Liver (tissue), 9 donors: ENCODE data around the gene LENG9. TPM values are rescaled to one million over a fixed set of nuclear protein-coding genes. Genes with fewer than 3 reads are reported as not detected.

Experiments
- DNase-seq: peaks from one replicate; pipeline ENCODE4 v3.0.0-alpha.2; 2017; ENCODE audit warnings: low spot score
- H3K27ac ChIP-seq, 2 donors: one replicate each; pipeline ENCODE4 v1.7.0; 2013; ENCODE audit warnings: inconsistent platforms in 2 of 2, low read length in 2 of 2, control low read depth in 1 of 2, low read depth in 1 of 2, mild to moderate bottlenecking in 1 of 2
- H3K27me3 ChIP-seq, 4 donors: one replicate each; pipeline versions ENCODE4 v1.6.1 to v1.7.0; 2013; ENCODE audit warnings: low read length in 3 of 4, inconsistent platforms in 1 of 4, mild to moderate bottlenecking in 1 of 4, moderate library complexity in 1 of 4; ENCODE audit not compliant: control insufficient read depth in 4 of 4, insufficient read depth in 4 of 4
- H3K36me3 ChIP-seq, 4 donors: one replicate each; pipeline versions ENCODE4 v1.6.1 to v1.7.0; 2013; ENCODE audit warnings: low read length in 3 of 4, mild to moderate bottlenecking in 3 of 4, low read depth in 1 of 4, moderate library complexity in 1 of 4; ENCODE audit not compliant: control insufficient read depth in 4 of 4, insufficient read depth in 3 of 4
- H3K4me1 ChIP-seq, 4 donors: one replicate each; pipeline versions ENCODE4 v1.6.1 to v1.7.0; 2013; ENCODE audit warnings: low read length in 3 of 4, mild to moderate bottlenecking in 3 of 4, moderate library complexity in 1 of 4; ENCODE audit not compliant: control insufficient read depth in 4 of 4, insufficient read depth in 4 of 4
- H3K4me3 ChIP-seq, 3 donors: one replicate each; pipeline versions ENCODE4 v1.6.1 to v1.7.0; 2013; ENCODE audit warnings: low read length in 3 of 3, control low read depth in 1 of 3, low read depth in 1 of 3, mild to moderate bottlenecking in 1 of 3
- H3K9ac ChIP-seq, 2 donors: one replicate each; pipeline ENCODE4 v1.7.0; 2013; ENCODE audit warnings: low read length in 2 of 2, mild to moderate bottlenecking in 2 of 2, moderate library complexity in 2 of 2, control low read depth in 1 of 2, low read depth in 1 of 2
- H3K9me3 ChIP-seq, 4 donors: one replicate each; pipeline versions ENCODE4 v1.6.1 to v1.7.0; 2013; ENCODE audit warnings: low read length in 3 of 4; ENCODE audit not compliant: control insufficient read depth in 4 of 4
- EGR1 ChIP-seq, 2 donors: IDR thresholded peaks; 2 replicates each; pipeline ENCODE4 v1.6.1; 2016 to 2018; ENCODE audit warnings: antibody characterized with exemption in 2 of 2, low read depth in 2 of 2
- FOXA2 ChIP-seq: IDR thresholded peaks from 2 replicates; pipeline ENCODE4 v1.6.1; 2016; ENCODE audit warnings: antibody characterized with exemption
- GABPA ChIP-seq, 2 donors: IDR thresholded peaks in 1 of 2; conservative IDR thresholded peaks in 1 of 2; 2 replicates each; pipeline ENCODE4 v1.6.1; 2016; ENCODE audit warnings: antibody characterized with exemption in 2 of 2, mild to moderate bottlenecking in 1 of 2, moderate library complexity in 1 of 2
- HNF4A ChIP-seq, 2 donors: conservative IDR thresholded peaks; 2 replicates each; pipeline ENCODE4 v1.6.1; 2016; ENCODE audit warnings: antibody characterized with exemption in 2 of 2, mild to moderate bottlenecking in 2 of 2
- HNF4G ChIP-seq: IDR thresholded peaks from 2 replicates; pipeline ENCODE4 v1.6.1; 2016; ENCODE audit warnings: antibody characterized with exemption
- RAD21 ChIP-seq, 2 donors: IDR thresholded peaks; 2 replicates each; pipeline ENCODE4 v1.6.1; 2016; ENCODE audit warnings: antibody characterized with exemption in 2 of 2, mild to moderate bottlenecking in 2 of 2
- SP1 ChIP-seq: IDR thresholded peaks from 2 replicates; pipeline ENCODE4 v1.6.1; 2018; ENCODE audit warnings: antibody characterized with exemption, mild to moderate bottlenecking
- YY1 ChIP-seq: IDR thresholded peaks from 2 replicates; pipeline ENCODE4 v1.6.1; 2016; ENCODE audit warnings: antibody characterized with exemption, mild to moderate bottlenecking
- WGBS: extraction: QIAGEN DNeasy Blood & Tissue Kit; methylation state at CpG from one replicate; pipeline ENCODE4 v1.1.7; 2013; 5-methylcytosine and 5-hydroxymethylcytosine counted together
- polyA plus RNA-seq, 2 donors: library from polyadenylated mRNA; stranded (reverse) in 1 of 2; unstranded in 1 of 2; fragments of 200-250 nt in 1 of 2; fragments of >200 nt in 1 of 2; fragmentation: Nextera tagmentation in 1 of 2; extraction: Ambion mirVana in 1 of 2; gene quantifications; one replicate each; pipeline versions ENCODE4 v1.2.1 to v1.2.3, GENCODE V29; 2013 to 2015
- total RNA-seq, 2 donors: library from RNA; depleted of rRNA; stranded (reverse); fragments of >200 nt; gene quantifications; one replicate each; pipeline ENCODE4 v1.2.3, GENCODE V29; 2014
- TF ChIP-seq, protein P1 (sequence below): fragments of 150-350 bp; IDR thresholded peaks from 2 replicates; pipeline ENCODE4 v1.5.1; 2017; ENCODE audit warnings: improper control_type of control experiment, low read depth, low read length; ENCODE audit not compliant: missing input control
- TF ChIP-seq, protein P2 (sequence below): IDR thresholded peaks from 2 replicates; pipeline ENCODE4 v1.6.1; 2016; ENCODE audit warnings: antibody characterized with exemption, mild to moderate bottlenecking
- TF ChIP-seq, protein P3 (sequence below): IDR thresholded peaks from 2 replicates; pipeline ENCODE4 v1.6.1; 2016; ENCODE audit warnings: antibody characterized with exemption
- donor health status: healthy.
- donor health status: healthy.
- donor health status: healthy.
- donor health status: healthy.
- donor health status: healthy.

Gene LENG9
- total and polyA plus RNA-seq, 4 donors: 0.19 to 6.9 (median 2.0) TPM

DNA sequence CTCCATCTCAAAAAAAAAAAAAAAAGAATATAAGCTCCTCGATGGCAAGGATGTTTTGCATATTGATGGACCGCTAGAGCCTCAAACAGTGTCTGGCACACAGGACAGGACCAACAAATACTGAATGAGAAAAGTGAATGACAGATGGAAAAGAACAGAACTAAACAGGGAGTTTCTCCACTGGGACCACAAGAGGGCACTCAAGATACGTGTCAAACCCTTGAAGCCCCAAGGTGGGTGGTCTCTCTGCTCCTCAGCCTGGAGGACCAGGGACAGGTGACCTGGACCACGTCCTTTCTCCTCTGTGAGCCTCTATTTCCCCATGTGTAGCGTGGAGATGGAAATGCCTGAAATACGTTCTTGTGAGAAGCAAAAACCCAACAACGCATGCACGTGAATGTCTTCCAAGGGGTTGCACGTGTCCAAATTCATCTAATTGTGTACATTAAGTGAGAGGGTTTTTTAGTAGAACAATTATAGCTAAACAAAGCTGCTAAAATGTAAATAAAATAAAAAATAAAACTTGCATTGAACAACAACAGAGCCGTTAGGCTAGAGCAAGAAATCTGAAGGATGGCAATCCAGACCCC lies 15.2 kb upstream of the LENG9 start:
- no peaks in the 10 kb centered on the region for H3K36me3 ChIP-seq
- no peaks in the 10 kb centered on the region for H3K4me1 ChIP-seq
- WGBS: 19% methylated on average over 10 of the region's 10 CpGs
- H3K27ac ChIP-seq: no peak overlapping the region
- no peak overlapping the region for H3K9ac ChIP-seq
- no peaks in the 10 kb centered on the region for H3K27me3 ChIP-seq
- TF ChIP-seq GABPA (IDR thresholded peaks at IDR 0.05 in 1 of 2, conservative IDR thresholded peaks at IDR 0.05 in 1 of 2) (no peak), RAD21 (IDR thresholded peaks at IDR 0.05) (peak; percentile 40 to 78)
- TF ChIP-seq, protein P1, sequence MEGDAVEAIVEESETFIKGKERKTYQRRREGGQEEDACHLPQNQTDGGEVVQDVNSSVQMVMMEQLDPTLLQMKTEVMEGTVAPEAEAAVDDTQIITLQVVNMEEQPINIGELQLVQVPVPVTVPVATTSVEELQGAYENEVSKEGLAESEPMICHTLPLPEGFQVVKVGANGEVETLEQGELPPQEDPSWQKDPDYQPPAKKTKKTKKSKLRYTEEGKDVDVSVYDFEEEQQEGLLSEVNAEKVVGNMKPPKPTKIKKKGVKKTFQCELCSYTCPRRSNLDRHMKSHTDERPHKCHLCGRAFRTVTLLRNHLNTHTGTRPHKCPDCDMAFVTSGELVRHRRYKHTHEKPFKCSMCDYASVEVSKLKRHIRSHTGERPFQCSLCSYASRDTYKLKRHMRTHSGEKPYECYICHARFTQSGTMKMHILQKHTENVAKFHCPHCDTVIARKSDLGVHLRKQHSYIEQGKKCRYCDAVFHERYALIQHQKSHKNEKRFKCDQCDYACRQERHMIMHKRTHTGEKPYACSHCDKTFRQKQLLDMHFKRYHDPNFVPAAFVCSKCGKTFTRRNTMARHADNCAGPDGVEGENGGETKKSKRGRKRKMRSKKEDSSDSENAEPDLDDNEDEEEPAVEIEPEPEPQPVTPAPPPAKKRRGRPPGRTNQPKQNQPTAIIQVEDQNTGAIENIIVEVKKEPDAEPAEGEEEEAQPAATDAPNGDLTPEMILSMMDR: peak; percentile 38
- no peak for DNase-seq
- H3K4me3 ChIP-seq: no peak overlapping the region
- H3K9me3 ChIP-seq: no peaks in the 10 kb centered on the region

DNA sequence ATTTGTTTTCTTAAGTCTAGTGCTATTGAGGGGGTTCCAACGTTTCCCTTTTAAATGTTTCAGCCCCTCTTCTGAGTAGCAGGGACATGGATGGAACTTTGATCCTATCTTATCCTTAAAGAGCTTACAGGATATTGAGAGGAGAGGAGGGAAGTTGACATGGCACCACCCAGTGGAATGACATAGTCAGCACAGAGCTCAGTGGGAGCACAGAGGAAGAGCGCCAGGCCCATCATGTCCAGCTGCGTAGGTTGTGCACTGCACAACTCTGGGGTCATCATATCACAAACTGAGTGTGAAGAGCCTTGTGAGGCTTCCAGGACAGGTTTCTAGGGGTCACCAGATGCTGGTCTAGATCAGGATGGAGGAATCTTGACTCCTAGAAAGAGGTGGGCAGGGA lies 14.1 kb upstream of the LENG9 start:
- 57% methylated on average over 3 of the region's 3 CpGs for WGBS
- Histone ChIP-seq H3K4me3 (no peak overlapping the region), H3K27me3 (no peaks in the 10 kb centered on the region), H3K4me1 (no peaks in the 10 kb centered on the region), H3K36me3 (no peaks in the 10 kb centered on the region), H3K27ac (no peak overlapping the region), H3K9me3 (no peaks in the 10 kb centered on the region), H3K9ac (no peak overlapping the region)
- no peak for TF ChIP-seq GABPA (IDR thresholded peaks at IDR 0.05 in 1 of 2, conservative IDR thresholded peaks at IDR 0.05 in 1 of 2)
- TF ChIP-seq HNF4G: no peak
- TF ChIP-seq, protein P2, sequence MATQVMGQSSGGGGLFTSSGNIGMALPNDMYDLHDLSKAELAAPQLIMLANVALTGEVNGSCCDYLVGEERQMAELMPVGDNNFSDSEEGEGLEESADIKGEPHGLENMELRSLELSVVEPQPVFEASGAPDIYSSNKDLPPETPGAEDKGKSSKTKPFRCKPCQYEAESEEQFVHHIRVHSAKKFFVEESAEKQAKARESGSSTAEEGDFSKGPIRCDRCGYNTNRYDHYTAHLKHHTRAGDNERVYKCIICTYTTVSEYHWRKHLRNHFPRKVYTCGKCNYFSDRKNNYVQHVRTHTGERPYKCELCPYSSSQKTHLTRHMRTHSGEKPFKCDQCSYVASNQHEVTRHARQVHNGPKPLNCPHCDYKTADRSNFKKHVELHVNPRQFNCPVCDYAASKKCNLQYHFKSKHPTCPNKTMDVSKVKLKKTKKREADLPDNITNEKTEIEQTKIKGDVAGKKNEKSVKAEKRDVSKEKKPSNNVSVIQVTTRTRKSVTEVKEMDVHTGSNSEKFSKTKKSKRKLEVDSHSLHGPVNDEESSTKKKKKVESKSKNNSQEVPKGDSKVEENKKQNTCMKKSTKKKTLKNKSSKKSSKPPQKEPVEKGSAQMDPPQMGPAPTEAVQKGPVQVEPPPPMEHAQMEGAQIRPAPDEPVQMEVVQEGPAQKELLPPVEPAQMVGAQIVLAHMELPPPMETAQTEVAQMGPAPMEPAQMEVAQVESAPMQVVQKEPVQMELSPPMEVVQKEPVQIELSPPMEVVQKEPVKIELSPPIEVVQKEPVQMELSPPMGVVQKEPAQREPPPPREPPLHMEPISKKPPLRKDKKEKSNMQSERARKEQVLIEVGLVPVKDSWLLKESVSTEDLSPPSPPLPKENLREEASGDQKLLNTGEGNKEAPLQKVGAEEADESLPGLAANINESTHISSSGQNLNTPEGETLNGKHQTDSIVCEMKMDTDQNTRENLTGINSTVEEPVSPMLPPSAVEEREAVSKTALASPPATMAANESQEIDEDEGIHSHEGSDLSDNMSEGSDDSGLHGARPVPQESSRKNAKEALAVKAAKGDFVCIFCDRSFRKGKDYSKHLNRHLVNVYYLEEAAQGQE: no peak
- TF ChIP-seq, protein P1: no peak
- TF ChIP-seq EGR1 (IDR thresholded peaks at IDR 0.05; ENCODE audit: low read depth in 2 of 2): no peak
- TF ChIP-seq YY1: no peak
- no peak for TF ChIP-seq SP1
- TF ChIP-seq FOXA2: no peak
- TF ChIP-seq, protein P3, sequence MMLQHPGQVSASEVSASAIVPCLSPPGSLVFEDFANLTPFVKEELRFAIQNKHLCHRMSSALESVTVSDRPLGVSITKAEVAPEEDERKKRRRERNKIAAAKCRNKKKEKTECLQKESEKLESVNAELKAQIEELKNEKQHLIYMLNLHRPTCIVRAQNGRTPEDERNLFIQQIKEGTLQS: no peak
- no peak for TF ChIP-seq HNF4A (conservative IDR thresholded peaks at IDR 0.05)
- TF ChIP-seq RAD21 (IDR thresholded peaks at IDR 0.05): no peak
- DNase-seq: no peak
